ENCODE measurements around the gene WASL.
"Not testable (repeated sequence)": the region's sequence is repeated elsewhere in the genome, so short reads cannot be mapped to it uniquely, and the experiment has no call there.

WASL gene

GRCh38 chr7:123768493-123768892, 19.7 kb upstream of the WASL start:
- no peak for DNase-seq

DNA sequence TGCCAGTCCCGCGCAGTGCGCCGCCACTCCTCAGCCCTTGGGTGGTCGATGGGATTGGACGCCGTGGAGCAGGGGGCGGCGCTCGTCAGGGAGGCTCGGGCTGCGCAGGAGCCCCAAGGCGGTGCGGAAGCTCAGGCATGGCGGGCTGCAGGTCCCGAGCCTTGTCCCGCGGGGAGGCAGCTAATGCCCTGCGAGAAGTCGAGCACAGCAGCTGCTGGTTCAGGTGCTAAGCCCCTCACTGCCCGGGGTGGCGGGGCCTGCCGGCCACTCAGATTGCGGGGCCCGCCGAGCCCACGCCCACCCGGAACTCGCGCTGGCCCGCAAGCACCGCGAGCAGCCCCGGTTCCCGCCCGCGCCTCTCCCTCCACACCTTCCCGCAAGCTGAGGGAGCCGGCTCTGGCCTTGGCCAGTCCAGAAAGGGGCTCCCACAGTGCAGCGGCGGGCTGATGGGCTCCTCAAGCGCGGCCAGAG, 14.4 kb upstream of the WASL start:
- DNase-seq: no peak

- no peak for DNase-seq
These were observed 12.9 kb upstream of the WASL start for GRCh38 chr7:123761729-123762128.

DNA sequence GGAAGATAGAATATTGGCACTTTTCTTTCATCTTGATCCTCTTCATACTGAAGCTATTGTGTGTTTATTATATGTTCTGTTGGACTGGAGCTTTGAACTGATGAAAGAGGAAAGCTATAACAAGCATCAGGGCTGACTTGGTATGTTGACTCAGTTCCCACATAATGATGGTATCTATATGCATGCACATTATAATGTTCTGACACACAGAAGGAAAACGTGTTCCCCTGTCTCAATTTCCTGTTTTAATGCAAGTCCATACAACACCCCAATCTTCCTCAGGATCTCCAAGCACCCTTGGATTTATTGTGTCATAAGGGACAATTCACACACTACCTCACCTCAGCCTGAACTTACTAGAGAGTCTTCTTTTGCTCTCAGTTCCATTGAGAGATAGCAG, 8.3 kb upstream of the WASL start:
- no peak for DNase-seq

- DNase-seq: no peak
These were observed 6.5 kb upstream of the WASL start for GRCh38 chr7:123755338-123755737.

DNA sequence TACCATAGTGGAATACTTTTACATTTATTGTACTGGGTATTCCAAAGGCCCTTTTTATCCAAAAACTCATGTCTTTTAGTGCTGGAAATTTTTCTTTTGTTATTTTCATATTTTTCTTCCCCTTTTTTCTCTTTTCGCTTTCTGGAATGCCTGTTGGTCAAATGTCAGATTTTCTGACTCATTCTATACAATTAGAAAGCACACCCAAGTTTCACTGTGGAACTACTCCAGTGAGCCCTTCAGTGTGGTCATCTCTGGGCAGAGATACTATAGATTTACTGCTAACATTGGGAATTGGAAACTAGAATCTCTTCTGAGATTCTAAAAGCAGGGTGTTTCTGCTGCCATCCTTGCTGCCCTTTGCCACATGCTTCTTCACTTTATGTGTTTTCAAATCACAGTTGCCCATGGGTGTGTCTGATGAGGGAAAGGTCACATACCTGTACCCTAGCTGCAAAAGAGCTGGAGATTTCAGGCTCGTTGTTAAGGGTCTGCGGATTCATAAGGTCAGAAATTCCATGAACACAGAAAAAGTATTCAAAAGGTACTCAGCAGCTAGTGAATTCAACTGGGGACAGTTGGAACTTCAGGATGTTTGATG, 5.6 kb upstream of the WASL start:
- no peak for DNase-seq

DNA sequence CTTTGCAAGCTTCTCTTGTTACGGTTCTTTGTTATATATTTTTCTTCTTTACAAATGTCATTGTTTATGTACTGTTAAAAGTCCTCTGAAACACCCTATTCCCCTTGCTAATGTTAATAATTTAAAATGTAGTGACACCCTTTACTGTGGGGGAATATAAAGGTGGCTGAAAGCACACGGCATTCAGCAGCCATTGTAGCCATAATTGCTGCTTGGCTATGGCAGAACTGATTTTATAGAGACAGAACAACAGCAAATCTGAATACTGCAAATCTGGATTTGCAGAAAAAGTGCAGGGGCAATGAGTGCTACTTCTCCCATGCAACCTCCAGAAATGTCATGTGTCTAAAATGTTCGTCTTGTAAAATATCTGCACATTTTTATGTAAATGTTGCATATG, 3.7 kb upstream of the WASL start:
- no peak for DNase-seq

GRCh38 chr7:123751821-123752220, 3.0 kb upstream of the WASL start:
- DNase-seq: no peak

DNA sequence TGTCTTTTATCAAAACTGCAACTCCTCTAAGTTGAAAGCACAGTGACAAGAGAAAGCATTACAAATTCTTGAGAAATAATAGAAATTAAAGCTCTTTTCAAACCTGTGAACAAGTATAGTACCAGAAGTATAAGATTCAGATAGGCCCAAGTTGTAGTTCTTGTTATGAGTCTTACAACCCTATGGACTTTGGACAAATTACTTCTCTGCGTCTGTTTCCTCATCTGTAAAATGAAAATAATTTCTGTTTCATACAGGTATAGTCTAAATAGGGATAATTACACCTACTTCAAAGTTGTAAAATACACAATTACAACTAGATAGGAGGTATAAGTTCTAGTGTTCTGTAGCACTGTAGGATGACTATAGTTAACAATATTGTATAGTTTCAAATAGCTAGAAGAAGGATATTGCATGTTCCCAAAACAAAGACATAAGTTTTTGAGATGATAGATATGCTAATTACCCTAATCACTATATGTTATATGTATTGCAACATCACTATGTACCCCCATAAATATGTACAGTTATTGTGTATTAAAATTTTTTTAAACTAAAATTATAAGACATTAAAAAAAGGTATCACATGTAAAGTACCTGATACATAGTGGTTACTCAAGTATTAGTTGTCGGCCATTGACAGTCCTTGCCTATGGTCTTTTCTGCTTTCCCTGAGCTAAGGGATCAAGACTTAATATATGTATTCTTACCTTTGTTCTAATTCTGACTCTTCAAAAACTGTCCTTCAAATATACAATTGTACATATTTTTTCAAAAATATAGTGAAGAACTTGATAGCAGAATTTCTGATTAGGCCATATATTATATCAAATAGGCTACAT, 1.8 kb upstream of the WASL start:
- DNase-seq: no peak

DNA sequence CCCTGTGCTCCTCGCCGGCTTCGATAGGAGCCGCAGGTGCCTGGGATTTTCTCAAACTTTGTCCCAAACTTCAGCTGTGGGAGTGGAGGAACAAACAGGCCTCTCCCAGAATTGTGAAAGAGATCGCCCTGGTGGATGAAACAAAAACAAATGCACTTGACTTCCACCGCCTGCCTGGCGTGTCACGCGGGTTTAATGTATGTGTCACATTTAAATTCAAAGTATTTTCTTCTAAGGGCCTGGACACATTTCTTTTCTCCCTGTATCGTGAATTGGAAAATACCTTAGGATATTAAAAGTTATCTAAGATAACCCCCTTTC, 694 bp upstream of the WASL start:
- DNase-seq: no peak

DNA sequence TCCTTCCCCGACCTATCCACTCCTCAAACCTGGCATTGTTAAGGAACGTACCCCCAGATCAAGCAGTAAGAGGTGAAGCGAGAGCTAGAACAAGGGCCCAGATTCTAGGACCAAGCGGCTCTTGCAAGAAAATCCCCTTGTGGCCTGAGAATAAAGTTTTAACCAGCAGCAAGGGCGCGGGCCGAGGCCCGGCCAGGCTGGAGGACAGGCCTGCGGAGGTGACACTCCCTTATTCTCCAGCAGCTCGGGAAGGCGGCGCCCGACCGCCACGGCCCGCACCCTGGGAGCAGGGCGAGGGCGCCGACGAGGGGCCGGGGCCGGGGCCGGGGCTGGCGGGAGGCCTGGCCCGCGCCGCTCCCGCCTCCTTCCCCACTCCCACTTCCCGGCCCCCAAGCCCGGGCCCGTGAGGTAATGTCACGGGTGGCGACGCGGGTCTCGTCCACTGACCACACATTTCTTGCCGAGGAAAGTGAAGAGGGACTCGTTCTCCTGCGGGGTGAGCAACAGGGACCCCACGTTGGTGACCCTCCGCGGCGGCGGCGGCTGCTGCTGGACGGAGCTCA, 551 bp downstream of the WASL start:
- peak; percentile 36 to 42 for DNase-seq

GRCh38 chr7:123747620-123748141, 1.1 kb downstream of the WASL start:
- peak; percentile 32 to 42 for DNase-seq

DNA sequence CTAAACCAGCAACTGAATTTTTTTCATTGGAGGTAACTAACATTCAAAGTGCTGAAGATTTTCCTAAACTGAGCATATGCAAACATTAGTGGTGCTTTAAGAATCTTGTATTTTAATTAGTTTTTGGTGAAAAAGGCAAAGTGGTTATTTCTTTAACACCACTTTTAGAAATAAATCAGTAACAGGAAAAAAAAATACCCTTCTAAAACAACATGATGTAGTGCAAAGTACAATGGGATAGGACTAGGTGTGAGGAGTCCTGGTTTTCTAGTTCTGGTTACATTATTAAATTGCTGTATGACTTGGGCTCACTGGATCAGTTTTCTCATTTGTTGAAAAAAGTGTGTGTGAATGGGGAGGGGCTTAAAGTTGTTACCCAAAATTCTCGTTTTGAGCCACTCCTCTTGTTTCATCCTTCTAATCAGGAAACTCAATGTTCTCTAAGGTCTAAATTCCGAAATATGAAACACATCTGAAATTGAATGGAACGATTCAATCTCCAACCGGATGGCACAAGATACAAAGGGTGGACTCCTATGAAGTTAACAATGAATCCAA, 1.8 kb downstream of the WASL start:
- DNase-seq: no peak

DNA sequence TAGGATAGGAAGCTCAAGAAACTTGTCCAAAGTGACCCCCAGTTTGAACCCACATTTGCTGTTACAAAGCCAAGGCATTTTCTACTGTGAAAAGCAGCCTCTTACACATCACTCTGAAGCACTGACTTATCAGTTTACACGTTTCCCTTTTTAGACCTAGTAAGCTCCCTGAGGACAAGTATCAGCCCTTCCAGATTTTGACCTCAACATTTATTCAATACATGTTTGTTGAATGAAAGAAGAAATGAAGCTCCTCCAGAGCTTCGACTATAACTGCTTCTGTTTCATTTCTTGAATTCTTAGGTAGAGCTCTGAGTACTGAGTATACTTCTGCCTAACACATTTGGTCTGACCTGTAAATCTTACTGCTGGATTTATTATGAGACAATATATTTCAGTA, 2.7 kb downstream of the WASL start:
- no peak for DNase-seq

DNA sequence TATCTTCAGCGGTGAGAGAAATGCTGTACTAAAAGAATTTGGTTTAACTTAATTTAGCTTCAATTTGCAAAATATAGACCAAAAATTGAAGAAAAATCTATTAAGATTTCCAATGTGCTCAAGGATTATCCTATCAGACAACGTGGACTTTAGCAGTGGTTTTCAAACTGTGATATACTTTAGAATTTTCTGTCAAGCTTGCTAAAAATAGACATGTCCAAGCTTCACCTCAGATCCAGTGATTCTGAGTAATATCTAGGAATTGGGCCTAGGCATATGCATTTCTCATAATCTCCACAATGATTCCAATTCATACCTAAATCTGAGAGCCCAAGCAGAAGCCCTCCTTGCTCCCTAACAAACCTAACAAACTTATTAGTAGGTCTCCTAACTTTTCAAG, 3.4 kb downstream of the WASL start:
- no peak for DNase-seq

GRCh38 chr7:123744416-123744815, 4.4 kb downstream of the WASL start:
- no peak for DNase-seq

DNA sequence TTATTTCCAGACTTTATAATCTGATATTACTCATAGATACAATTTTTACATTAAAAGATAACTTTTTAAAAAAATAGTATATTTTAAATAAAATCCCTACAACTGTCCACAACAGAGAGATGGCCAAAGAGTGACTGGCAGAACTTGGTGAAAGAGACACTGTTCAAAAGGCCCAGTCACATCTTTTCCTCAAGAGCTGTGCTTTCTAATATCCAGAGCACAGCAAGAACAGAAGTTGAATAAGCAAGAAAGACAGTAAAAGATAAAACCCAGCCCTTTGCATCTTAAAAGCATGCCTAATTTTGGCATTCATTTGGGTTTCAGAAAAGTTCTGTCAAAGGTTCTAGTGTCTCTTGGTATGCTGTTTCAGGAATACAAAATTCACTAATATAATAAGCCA, 6.9 kb downstream of the WASL start:
- no peak for DNase-seq

DNA sequence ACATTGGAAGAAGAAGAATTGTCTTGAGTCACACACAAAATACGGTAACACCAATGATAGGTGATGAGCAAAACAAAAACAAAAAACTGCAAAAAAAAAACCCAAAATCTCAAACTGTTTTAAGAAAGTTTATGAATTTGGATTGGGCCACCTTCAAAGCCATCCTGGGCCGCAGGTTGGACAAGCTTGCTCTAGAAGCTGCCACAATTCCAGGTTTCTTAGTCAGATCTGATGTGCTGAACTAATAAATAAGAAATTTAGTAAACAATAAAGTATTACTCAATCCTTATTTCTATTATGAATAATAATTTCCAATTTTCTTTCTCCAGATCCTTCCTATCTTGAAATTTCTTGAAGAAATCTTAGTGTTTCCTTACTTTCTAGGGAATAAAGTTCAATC, 10.0 kb downstream of the WASL start:
- no peak for DNase-seq

DNA sequence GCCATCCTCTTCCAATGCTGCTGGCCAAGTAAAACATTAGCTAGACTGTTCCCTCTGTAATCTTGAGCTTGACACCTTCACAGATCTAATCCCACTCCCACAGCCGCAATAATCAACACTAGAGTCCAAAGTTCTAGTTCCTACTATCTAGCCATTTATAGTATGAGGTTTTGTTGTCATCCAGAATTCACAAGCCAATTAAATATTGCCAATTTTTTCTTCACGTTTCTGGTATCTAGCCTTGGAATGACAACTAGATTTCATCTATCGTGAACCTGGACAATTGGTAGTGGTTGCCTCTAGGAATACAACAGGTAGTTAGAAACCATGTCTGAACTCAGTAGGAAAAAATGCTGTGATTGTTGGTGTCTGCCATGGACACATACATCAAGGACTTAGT, 10.4 kb downstream of the WASL start:
- no peak for DNase-seq

- not testable (repeated sequence) for DNase-seq
These were observed 11.6 kb downstream of the WASL start for GRCh38 chr7:123737168-123737674.

GRCh38 chr7:123735539-123735938, 13.3 kb downstream of the WASL start:
- no peak for DNase-seq

DNA sequence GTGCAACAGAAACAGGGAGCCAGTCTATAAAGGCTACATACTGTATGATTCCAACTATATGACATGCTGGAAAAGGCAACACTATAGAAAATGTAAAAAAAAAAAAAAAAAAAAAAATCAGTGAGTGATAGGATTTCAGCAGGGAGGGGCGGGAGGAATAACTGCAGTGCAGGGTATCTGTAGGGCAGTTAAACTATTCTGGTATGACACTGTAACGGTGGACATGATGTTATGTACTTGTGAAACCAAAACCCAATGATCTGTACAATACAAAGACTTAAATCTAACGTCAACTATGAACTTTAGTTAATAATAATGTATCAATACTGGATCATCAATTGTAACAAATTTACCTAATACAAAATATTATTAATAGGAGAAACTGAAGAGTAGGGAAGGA, 14.3 kb downstream of the WASL start:
- DNase-seq: no peak

DNA sequence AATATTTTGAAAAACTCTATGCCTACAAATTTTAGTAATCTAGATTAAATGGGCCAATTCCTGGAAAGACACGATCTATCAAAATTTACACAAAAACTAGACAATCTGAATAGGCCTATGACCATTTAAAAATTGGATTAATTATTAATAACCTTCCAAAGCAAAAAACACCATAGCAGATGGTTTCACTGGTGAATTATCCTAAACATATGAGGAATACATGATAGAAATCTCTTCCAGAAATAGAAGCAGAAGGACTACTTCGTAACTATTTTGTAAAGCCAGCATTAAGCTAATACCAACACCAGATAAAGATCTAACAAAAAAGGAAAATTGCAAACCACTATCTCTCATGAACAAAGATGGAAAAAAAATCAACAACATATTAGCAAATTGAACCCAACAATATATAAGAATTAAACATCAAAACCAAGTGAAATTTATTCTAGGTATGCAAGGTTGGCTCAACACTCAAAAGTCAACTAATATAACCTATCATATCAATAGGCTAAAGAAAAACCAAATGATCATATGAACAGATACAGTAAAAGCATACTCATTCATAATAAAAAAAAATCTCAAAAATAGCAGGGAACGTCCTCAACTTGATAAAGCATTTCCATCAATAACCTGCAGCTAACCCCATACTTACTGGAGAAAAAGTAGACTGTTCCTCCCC, 16.3 kb downstream of the WASL start:
- no peak for DNase-seq
